K562 (cell line): Measurements from ENCODE around the gene DDIT3. TPM values are rescaled to one million over a fixed set of nuclear protein-coding genes. Genes with fewer than 3 reads are reported as not detected.

Experiments
- ASH1L ChIP-seq: fragments of 450-650 bp; IDR thresholded peaks from 2 replicates; pipeline ENCODE4 v1.6.1; 2018; ENCODE audit warnings: borderline replicate concordance, mild to moderate bottlenecking, low read depth; ENCODE audit not compliant: partially characterized antibody
- BHLHE40 ChIP-seq: IDR thresholded peaks from 2 replicates; pipeline ENCODE4 v1.6.1; 2011; ENCODE audit warnings: low read length, improper control_type of control experiment
- CAMTA2 ChIP-seq: fragments of 250-450 bp; sonication (Bioruptor Pico); conservative IDR thresholded peaks from 2 replicates; pipeline ENCODE4 v1.5.1; 2022
- CC2D1A ChIP-seq: fragments of 450-650 bp; IDR thresholded peaks from 2 replicates; pipeline ENCODE4 v1.6.1; 2017; ENCODE audit warnings: mild to moderate bottlenecking
- MCM7 ChIP-seq, 2 experiments: fragments of 450-650 bp; IDR thresholded peaks; 2 replicates each; pipeline ENCODE4 v1.6.1; 2016 to 2018
- NFE2 ChIP-seq: IDR thresholded peaks from 2 replicates; pipeline ENCODE4 v1.6.1; 2014; ENCODE audit warnings: antibody characterized with exemption, low read depth
- NFRKB ChIP-seq: fragments of 450-650 bp; IDR thresholded peaks from 2 replicates; pipeline ENCODE4 v1.6.1; 2016; ENCODE audit warnings: low read depth
- ZNF121 ChIP-seq: sonication (generic); formaldehyde crosslinking; conservative IDR thresholded peaks from 2 replicates; pipeline ENCODE4 v1.8.0; 2022; ENCODE audit warnings: missing genetic modification reagents
- ZNF239 ChIP-seq: fragments of 250-450 bp; sonication (Bioruptor Pico); IDR thresholded peaks from 2 replicates; pipeline ENCODE4 v1.4.0; 2020; ENCODE audit warnings: mild to moderate bottlenecking
- ZNF764 ChIP-seq: fragments of 250-450 bp; sonication (Bioruptor Pico); IDR thresholded peaks from 2 replicates; pipeline ENCODE4 v1.4.0; 2020; ENCODE audit warnings: low read depth, mild to moderate bottlenecking, moderate library complexity
- polyA plus RNA-seq, 8 experiments: library from polyadenylated mRNA; depleted of rRNA in 4 of 8; stranded (reverse) in 5 of 8; unstranded in 3 of 8; fragments of >200 nt; fragmentation: Nextera tagmentation in 2 of 8; fragmentation: Illumina TruSeq in 1 of 8; extraction: Ambion mirVana in 2 of 8; extraction: Trizol in 1 of 8; gene quantifications; 2 replicates each; pipeline versions ENCODE4 v1.2.1 to v1.2.3, GENCODE V29; 2011 to 2014; ENCODE audit warnings: inconsistent platforms in 1 of 8, missing spikeins in 1 of 8
- total RNA-seq, 7 experiments: library from RNA; depleted of rRNA in 6 of 7; stranded (reverse); fragments of >200 nt in 6 of 7; fragmentation: Illumina TruSeq in 2 of 7; extraction: Trizol in 2 of 7; gene quantifications; 2 replicates each; pipeline versions ENCODE4 v1.2.1 to v1.2.3, GENCODE V29; 2011 to 2021; ENCODE audit warnings: low replicate concordance in 1 of 7
- TF ChIP-seq, protein P1 (sequence below): fragments of 250-450 bp; sonication (Bioruptor Pico); IDR thresholded peaks from 2 replicates; pipeline ENCODE4 v1.8.0; 2021; ENCODE audit warnings: mild to moderate bottlenecking, moderate library complexity
- TF ChIP-seq, protein P2 (sequence below), 2 experiments: fragments of 450-650 bp; IDR thresholded peaks; 2 replicates each; pipeline ENCODE4 v1.6.1; 2016; ENCODE audit warnings: mild to moderate bottlenecking in 2 of 2, borderline replicate concordance in 1 of 2, low read depth in 1 of 2, moderate library complexity in 1 of 2
- TF ChIP-seq, protein P3 (sequence below): sonication (generic); formaldehyde crosslinking; IDR thresholded peaks from 2 replicates; pipeline ENCODE4 v1.8.0; 2023; ENCODE audit warnings: mild to moderate bottlenecking, missing genetic modification reagents
- TF ChIP-seq, protein P4 (sequence below): fragments of 450-650 bp; IDR thresholded peaks from 2 replicates; pipeline ENCODE4 v1.6.1; 2016; ENCODE audit warnings: antibody characterized with exemption

The DDIT3 gene
- total and polyA plus RNA-seq, 9 of the 15 experiments (the other 6 are each of a cell fraction or from before 2014, with no cell fraction given) = 59.1 to 272 (median 89.9) TPM

DNA sequence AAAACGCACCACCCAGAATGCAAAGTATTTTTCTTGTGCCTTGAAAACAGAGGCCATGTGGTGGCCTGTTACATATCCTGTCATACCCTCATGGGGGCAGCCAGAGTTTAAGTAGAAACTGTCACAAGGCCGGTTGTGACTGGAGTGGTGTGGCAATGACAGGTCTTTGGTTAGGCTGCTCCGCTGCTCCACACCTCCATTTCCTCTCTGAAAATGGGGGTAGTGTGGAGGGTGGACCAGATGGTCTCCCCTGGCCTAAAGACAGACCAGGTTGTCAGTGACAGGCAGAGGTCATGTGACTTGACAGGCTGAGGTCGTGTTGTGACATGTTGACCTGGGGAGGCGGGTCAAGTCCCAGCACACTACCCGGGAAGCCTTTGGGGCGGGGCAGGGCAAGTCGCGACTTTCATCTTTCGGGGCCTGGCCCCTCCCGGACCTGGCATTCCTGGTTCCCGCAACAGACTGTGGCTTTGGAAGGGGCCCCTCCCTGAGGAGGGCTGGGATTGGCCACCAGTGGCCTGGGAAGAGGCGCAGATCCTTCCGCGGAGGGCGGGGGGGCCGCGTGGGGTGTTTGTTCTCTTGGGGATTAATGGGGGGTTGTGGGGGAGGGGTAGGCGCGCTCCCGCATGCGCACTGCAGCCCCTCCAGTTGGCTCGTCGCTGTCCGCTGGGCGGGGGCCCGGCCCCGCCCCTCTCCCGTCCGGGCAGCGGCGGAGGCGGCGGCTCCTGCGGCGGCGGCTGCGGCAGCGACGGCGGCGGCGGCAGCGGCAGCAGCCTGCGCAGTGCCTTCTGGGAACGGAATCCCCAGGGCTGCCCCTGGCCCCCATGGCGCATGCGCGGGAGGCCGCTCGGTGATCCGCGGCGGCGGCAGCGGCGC, 1.9 kb upstream of the DDIT3 start, which contains the start of gene MBD6 (continued):
- no peak for TF ChIP-seq ZNF239 (CRISPR knock-in tag)
- TF ChIP-seq, protein P1, sequence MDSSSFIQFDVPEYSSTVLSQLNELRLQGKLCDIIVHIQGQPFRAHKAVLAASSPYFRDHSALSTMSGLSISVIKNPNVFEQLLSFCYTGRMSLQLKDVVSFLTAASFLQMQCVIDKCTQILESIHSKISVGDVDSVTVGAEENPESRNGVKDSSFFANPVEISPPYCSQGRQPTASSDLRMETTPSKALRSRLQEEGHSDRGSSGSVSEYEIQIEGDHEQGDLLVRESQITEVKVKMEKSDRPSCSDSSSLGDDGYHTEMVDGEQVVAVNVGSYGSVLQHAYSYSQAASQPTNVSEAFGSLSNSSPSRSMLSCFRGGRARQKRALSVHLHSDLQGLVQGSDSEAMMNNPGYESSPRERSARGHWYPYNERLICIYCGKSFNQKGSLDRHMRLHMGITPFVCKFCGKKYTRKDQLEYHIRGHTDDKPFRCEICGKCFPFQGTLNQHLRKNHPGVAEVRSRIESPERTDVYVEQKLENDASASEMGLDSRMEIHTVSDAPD (CRISPR knock-in tag) = peak; percentile 40; the same call in 1 of the 2 replicates
- no peak for TF ChIP-seq CAMTA2 (CRISPR knock-in tag)
- no peak for TF ChIP-seq ZNF121 (CRISPR knock-in tag)
- TF ChIP-seq CC2D1A = 0 out of 2 replicates have a peak, but pooled peaks have one; percentile 33
- peak; percentile 92 for TF ChIP-seq BHLHE40
- TF ChIP-seq, protein P2, sequence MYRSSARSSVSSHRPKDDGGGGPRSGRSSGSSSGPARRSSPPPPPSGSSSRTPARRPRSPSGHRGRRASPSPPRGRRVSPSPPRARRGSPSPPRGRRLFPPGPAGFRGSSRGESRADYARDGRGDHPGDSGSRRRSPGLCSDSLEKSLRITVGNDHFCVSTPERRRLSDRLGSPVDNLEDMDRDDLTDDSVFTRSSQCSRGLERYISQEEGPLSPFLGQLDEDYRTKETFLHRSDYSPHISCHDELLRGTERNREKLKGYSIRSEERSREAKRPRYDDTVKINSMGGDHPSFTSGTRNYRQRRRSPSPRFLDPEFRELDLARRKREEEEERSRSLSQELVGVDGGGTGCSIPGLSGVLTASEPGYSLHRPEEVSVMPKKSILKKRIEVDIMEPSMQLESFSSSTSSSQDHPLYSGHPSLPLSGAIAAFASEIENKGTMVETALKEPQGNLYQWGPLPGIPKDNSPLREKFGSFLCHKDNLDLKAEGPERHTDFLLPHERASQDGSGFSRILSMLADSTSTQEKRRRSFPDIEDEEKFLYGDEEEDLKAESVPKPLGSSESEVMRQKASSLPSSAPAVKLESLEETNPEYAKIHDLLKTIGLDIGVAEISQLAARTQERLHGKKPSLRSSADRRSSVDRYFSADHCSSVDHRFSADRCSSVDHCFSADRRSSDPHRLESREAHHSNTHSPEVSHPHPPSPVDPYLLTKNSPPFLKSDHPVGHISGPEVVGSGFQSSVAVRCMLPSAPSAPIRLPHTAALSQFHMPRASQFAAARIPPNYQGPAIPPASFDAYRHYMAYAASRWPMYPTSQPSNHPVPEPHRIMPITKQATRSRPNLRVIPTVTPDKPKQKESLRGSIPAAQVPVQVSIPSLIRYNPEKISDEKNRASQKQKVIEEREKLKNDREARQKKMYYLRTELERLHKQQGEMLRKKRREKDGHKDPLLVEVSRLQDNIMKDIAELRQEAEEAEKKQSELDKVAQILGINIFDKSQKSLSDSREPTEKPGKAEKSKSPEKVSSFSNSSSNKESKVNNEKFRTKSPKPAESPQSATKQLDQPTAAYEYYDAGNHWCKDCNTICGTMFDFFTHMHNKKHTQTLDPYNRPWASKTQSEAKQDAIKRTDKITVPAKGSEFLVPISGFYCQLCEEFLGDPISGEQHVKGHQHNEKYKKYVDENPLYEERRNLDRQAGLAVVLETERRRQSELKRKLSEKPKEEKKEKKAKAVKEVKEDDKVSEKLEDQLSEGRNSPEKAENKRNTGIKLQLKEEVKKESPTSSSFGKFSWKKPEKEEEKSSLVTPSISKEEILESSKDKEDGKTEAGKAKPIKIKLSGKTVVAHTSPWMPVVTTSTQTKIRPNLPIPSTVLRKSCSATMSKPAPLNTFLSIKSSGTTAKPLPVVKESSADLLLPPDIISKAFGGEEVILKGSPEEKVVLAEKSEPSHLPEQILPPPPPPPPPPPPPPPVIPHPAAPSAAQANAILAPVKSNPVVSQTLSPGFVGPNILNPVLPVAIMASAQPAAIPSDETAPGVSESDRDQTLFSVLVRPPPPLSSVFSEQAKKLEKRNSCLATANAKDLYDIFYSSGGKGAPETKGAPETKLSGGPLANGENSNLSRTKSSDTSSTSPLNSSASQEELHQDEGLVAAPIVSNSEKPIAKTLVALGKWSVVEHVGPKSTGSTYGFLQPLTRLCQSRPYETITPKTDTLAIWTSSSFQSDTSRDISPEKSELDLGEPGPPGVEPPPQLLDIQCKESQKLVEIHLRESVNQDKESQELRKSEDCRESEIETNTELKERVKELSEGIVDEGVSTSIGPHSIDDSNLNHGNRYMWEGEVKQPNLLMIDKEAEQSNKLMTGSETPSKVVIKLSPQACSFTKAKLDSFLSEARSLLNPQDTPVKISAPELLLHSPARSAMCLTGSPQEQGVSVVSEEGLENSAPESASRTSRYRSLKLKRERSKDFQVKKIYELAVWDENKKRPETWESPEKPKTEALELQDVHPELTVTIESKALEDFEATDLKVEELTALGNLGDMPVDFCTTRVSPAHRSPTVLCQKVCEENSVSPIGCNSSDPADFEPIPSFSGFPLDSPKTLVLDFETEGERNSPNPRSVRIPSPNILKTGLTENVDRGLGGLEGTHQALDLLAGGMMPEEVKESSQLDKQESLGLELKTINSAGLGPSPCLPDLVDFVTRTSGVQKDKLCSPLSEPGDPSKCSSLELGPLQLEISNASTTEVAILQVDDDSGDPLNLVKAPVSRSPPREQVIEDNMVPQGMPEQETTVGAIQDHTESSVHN (IDR thresholded peaks at IDR 0.05; ENCODE audit: borderline replicate concordance in 1 of 2, low read depth in 1 of 2) = peak in 1 of 2 experiments; percentile 95; a peak in 2 of 4 replicates
- no peak for TF ChIP-seq NFE2
- peak; percentile 87 for TF ChIP-seq NFRKB
- TF ChIP-seq, protein P3, sequence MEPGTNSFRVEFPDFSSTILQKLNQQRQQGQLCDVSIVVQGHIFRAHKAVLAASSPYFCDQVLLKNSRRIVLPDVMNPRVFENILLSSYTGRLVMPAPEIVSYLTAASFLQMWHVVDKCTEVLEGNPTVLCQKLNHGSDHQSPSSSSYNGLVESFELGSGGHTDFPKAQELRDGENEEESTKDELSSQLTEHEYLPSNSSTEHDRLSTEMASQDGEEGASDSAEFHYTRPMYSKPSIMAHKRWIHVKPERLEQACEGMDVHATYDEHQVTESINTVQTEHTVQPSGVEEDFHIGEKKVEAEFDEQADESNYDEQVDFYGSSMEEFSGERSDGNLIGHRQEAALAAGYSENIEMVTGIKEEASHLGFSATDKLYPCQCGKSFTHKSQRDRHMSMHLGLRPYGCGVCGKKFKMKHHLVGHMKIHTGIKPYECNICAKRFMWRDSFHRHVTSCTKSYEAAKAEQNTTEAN (CRISPR knock-in tag) = no peak
- TF ChIP-seq, protein P4, sequence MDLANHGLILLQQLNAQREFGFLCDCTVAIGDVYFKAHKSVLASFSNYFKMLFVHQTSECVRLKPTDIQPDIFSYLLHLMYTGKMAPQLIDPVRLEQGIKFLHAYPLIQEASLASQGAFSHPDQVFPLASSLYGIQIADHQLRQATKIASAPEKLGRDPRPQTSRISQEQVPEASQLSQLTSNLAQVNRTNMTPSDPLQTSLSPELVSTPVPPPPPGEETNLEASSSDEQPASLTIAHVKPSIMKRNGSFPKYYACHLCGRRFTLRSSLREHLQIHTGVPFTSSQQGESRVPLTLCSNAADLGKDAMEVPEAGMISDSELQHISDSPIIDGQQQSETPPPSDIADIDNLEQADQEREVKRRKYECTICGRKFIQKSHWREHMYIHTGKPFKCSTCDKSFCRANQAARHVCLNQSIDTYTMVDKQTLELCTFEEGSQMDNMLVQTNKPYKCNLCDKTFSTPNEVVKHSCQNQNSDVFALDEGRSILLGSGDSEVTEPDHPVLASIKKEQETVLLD = peak; percentile 85
- no peak for TF ChIP-seq ZNF764 (CRISPR knock-in tag)
- TF ChIP-seq ASH1L = no peak
- no peak for TF ChIP-seq MCM7 (IDR thresholded peaks at IDR 0.05)
